OCI-LY1 (cell line): ENCODE results near the gene CYB5D1.

Experiments used
- CTCF ChIP-seq: fragments of 200-600 bp; sonication (generic), shearing (Covaris generic); IDR thresholded peaks from 2 replicates; pipeline ENCODE4 v1.5.1; 2017; ENCODE audit warnings: mild to moderate bottlenecking, antibody characterized with exemption, low read length, moderate library complexity, mixed read lengths
- EZH2 ChIP-seq: fragments of 200-600 bp; sonication (generic), shearing (Covaris generic); IDR thresholded peaks from 2 replicates; pipeline ENCODE4 v1.8.0; 2017; ENCODE audit warnings: borderline replicate concordance, mixed run types, mild to moderate bottlenecking, antibody characterized with exemption, low read length, moderate library complexity, mixed read lengths

- TF ChIP-seq CTCF, result no peak
- no peak for TF ChIP-seq EZH2
Observed at GRCh38 chr17:7835814-7836595, 21.8 kb upstream of the CYB5D1 start.
